Chondrocyte (in vitro differentiated cells): Measurements from ENCODE around the gene MPC2. TPM values are rescaled to one million over a fixed set of nuclear protein-coding genes. Genes with fewer than 3 reads are reported as not detected.

Source experiments
- DNase-seq: peaks from one replicate; pipeline ENCODE4 v3.0.0; 2021; ENCODE audit warnings: mixed read lengths, low spot score
- H3K27ac Mint-ChIP-seq: one replicate; pipeline ENCODE4 v1.8.0; 2021; ENCODE audit warnings: mild to moderate bottlenecking, moderate library complexity, mixed read lengths; ENCODE audit not compliant: unreplicated experiment
- H3K27me3 Mint-ChIP-seq: 2 replicates; pipeline ENCODE4 v1.8.0; 2021; ENCODE audit warnings: low read depth, mixed read lengths
- H3K36me3 Mint-ChIP-seq: 2 replicates; pipeline ENCODE4 v1.8.0; 2021; ENCODE audit warnings: low read depth, mixed read lengths
- H3K4me1 Mint-ChIP-seq: 2 replicates; pipeline ENCODE4 v1.8.0; 2021; ENCODE audit warnings: low read depth, mild to moderate bottlenecking, mixed read lengths
- H3K4me3 Mint-ChIP-seq: one replicate; pipeline ENCODE4 v1.8.0; 2021; ENCODE audit warnings: mild to moderate bottlenecking, moderate library complexity, mixed read lengths; ENCODE audit not compliant: unreplicated experiment
- H3K9me3 Mint-ChIP-seq: 2 replicates; pipeline ENCODE4 v1.8.0; 2021; ENCODE audit warnings: low read depth, mixed read lengths
- CTCF ChIP-seq: fragments of 200-600 bp; sonication (generic); IDR thresholded peaks from 2 replicates; pipeline ENCODE4 v1.5.0; 2021; ENCODE audit warnings: antibody characterized with exemption, mild to moderate bottlenecking, moderate library complexity
- long read RNA-seq: library from polyadenylated mRNA; stranded (forward); transcript quantifications from one replicate; pipeline ENCODE4 v2.0.0, GENCODE V29; 2021
- total RNA-seq: library from RNA; stranded (reverse); gene quantifications from 3 replicates; pipeline ENCODE4 v1.2.1, GENCODE V29; 2021

Gene MPC2
- 50.4 to 65.1 TPM (median 51.6 TPM) in 3 replicates for total RNA-seq
- long read RNA-seq, transcript MPC2-202 (5 exons, 2,177 nt), result major isoform, 61 of 64 reads
- long read RNA-seq, partial matches to known transcripts, result 1 of 64 reads
- long read RNA-seq, other reads (novel, unspliced or antisense), result 2 of 64 reads

GRCh38 chr1:167936930-167937708 is at the start of gene MPC2:
Gene MPC2 (minus strand): TSS chr1:167937072. CDS start chr1:167935841, 1,231 bp downstream.
- peak within 1 kb of the TSS; percentile 93 for H3K4me3 Mint-ChIP-seq
- peak within 1 kb of the TSS; percentile 100 for H3K27ac Mint-ChIP-seq
- no peaks in the 10 kb centered on the region for H3K27me3 Mint-ChIP-seq
- H3K36me3 Mint-ChIP-seq, result no peaks in the 10 kb centered on the region
- H3K4me1 Mint-ChIP-seq, result peaks cover 53% of the 10 kb centered on the region
- no peaks in the 10 kb centered on the region for H3K9me3 Mint-ChIP-seq
- no peak for TF ChIP-seq CTCF
- DNase-seq, result no peak

GRCh38 chr1:167984886-167985489 is 48.1 kb upstream of the MPC2 start:
- Mint-ChIP-seq H3K27ac (no peak overlapping the region), H3K9me3 (peaks cover 8% of the 10 kb centered on the region), H3K36me3 (peaks cover 11% of the 10 kb centered on the region), H3K4me1 (peaks cover 10% of the 10 kb centered on the region), H3K27me3 (no peaks in the 10 kb centered on the region), H3K4me3 (no peak overlapping the region)
- TF ChIP-seq CTCF, result no peak
- DNase-seq, result no peak

GRCh38 chr1:167983797-167984420 is 47.0 kb upstream of the MPC2 start:
- Mint-ChIP-seq H3K4me3 (no peak overlapping the region), H3K9me3 (peaks cover 8% of the 10 kb centered on the region), H3K27ac (no peak overlapping the region), H3K36me3 (peaks cover 10% of the 10 kb centered on the region), H3K4me1 (peaks cover 10% of the 10 kb centered on the region), H3K27me3 (no peaks in the 10 kb centered on the region)
- no peak for TF ChIP-seq CTCF
- no peak for DNase-seq

- H3K4me3 Mint-ChIP-seq, result no peak overlapping the region
- H3K9me3 Mint-ChIP-seq, result peaks cover 12% of the 10 kb centered on the region
- no peak for TF ChIP-seq CTCF
- H3K4me1 Mint-ChIP-seq, result peaks cover 10% of the 10 kb centered on the region
- no peak overlapping the region for H3K27ac Mint-ChIP-seq
- H3K36me3 Mint-ChIP-seq, result peaks cover 16% of the 10 kb centered on the region
- H3K27me3 Mint-ChIP-seq, result no peaks in the 10 kb centered on the region
- DNase-seq, result no peak
These were observed 45.1 kb upstream of the MPC2 start for GRCh38 chr1:167981933-167982332.

GRCh38 chr1:167977245-167977644 is 40.4 kb upstream of the MPC2 start:
- H3K27ac Mint-ChIP-seq, result no peak overlapping the region
- no peak for DNase-seq
- H3K4me3 Mint-ChIP-seq, result no peak overlapping the region
- peaks cover 4% of the 10 kb centered on the region for H3K9me3 Mint-ChIP-seq
- peaks cover 26% of the 10 kb centered on the region for H3K36me3 Mint-ChIP-seq
- no peaks in the 10 kb centered on the region for H3K4me1 Mint-ChIP-seq
- H3K27me3 Mint-ChIP-seq, result no peaks in the 10 kb centered on the region
- TF ChIP-seq CTCF, result no peak
